Ectodermal cell (in vitro differentiated cells): ENCODE results near the gene INVS.

Experiments
- H3K27ac ChIP-seq: 2 replicates; pipeline ENCODE4 v1.7.0; 2013; ENCODE audit warnings: mild to moderate bottlenecking, low read depth, low read length; ENCODE audit not compliant: insufficient read depth, poor library complexity, severe bottlenecking
- H3K27me3 ChIP-seq: 2 replicates; pipeline ENCODE4 v1.7.0; 2013; ENCODE audit warnings: mild to moderate bottlenecking, low read length; ENCODE audit not compliant: insufficient read depth, control insufficient read depth, poor library complexity, severe bottlenecking
- H3K36me3 ChIP-seq: one replicate; pipeline ENCODE4 v1.7.0; 2013; ENCODE audit warnings: low read length; ENCODE audit not compliant: control insufficient read depth, insufficient read depth
- H3K4me1 ChIP-seq: one replicate; pipeline ENCODE4 v1.7.0; 2013; ENCODE audit warnings: low read length; ENCODE audit not compliant: control insufficient read depth, insufficient read depth
- H3K4me3 ChIP-seq: 2 replicates; pipeline ENCODE4 v1.7.0; 2013; ENCODE audit warnings: low read depth, low read length, control low read depth; ENCODE audit not compliant: insufficient read depth
- H3K9me3 ChIP-seq: 2 replicates; pipeline ENCODE4 v1.7.0; 2013; ENCODE audit warnings: mild to moderate bottlenecking, low read length, moderate library complexity; ENCODE audit not compliant: control insufficient read depth
- WGBS, 2 experiments: methylation state at CpG; one replicate each; pipeline ENCODE4 v1.1.7; 2013; ENCODE audit warnings: missing lambda C conversion rate in 2 of 2; 5-methylcytosine and 5-hydroxymethylcytosine counted together

INVS gene

DNA sequence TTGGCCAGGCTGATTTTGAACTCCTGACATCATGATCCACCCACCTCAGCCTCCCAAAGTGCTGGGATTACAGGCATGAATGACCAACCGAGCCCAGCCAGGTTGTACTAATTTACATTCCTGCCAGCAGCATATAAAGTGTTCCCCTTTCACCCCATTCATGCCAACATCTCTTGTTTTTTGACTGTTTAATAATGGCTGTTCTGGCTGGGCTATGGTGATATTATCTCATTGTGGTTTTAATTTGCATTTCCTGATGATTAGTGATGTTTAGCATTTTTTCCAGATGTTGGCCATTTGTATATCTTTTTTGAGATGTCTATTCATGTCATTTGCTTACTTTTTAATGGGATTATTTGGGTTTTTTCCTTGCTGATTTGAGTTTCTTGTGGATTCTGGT is 87.3 kb downstream of the INVS start:
- H3K36me3 ChIP-seq = no peaks in the 10 kb centered on the region
- H3K9me3 ChIP-seq = no peaks in the 10 kb centered on the region
- no peaks in the 10 kb centered on the region for H3K4me1 ChIP-seq
- no peak overlapping the region for H3K27ac ChIP-seq
- no peak overlapping the region for H3K4me3 ChIP-seq
- H3K27me3 ChIP-seq = no peaks in the 10 kb centered on the region
- 58 to 59% methylated on average over 1 of the region's 1 CpG for WGBS, 2 experiments

DNA sequence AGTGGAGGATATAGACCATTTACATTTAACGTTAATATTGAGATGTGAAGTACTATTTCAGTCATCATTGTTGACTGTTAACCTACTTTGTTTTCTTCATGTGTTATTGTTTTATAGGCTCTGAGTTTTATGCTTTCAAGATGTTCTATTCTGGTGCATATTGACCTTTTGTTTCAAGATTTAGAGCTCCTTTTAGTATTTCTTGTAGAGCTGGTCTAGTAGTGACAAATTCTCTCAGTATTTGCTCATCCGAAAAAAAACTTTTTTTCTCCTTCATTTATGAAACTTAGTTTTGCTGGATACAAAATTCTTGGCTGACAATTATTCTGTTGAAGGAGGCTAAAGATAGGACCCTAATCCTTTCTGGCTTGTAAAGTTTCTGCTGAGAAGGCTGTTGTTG is 91.3 kb downstream of the INVS start:
- Histone ChIP-seq H3K27ac (no peak overlapping the region), H3K27me3 (no peaks in the 10 kb centered on the region)
- WGBS, 2 experiments = 83 to 100% methylated on average over 1 to 2 of the region's 2 CpGs

GRCh38 chr9:100191264-100191663 is 92.2 kb downstream of the INVS start:
- Histone ChIP-seq H3K4me3 (no peak overlapping the region), H3K27me3 (no peaks in the 10 kb centered on the region), H3K9me3 (no peaks in the 10 kb centered on the region)

More for the DNA sequence above, 91.3 kb downstream of the INVS start:
- no peaks in the 10 kb centered on the region for H3K9me3 ChIP-seq
- no peak overlapping the region for H3K4me3 ChIP-seq
- no peaks in the 10 kb centered on the region for H3K36me3 ChIP-seq
- H3K4me1 ChIP-seq = no peaks in the 10 kb centered on the region

DNA sequence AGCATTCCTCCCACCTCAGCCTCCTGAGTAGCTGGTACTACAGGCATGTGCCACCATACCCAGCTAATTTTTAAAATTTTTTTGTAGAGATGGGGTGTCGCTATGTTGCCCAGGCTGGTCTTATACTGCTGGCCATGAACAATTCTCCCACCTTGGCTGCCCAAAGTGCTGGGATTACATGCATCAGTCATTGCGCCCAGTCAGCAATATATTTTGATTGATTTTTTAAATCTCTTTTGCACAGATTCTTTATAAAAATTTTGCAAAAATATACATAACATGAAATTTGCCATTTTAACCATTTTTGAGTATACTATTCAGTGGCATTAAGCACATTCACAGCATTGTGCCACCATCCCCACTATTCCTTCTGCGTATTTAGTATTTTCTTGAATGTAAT is 94.0 kb downstream of the INVS start:
- no peaks in the 10 kb centered on the region for H3K27me3 ChIP-seq
- no peaks in the 10 kb centered on the region for H3K36me3 ChIP-seq
- H3K4me1 ChIP-seq = no peaks in the 10 kb centered on the region
- H3K27ac ChIP-seq = no peak overlapping the region
- no peaks in the 10 kb centered on the region for H3K9me3 ChIP-seq
- 89 to 92% methylated on average over 1 to 2 of the region's 3 CpGs for WGBS, 2 experiments
- no peak overlapping the region for H3K4me3 ChIP-seq

More at GRCh38 chr9:100191264-100191663, 92.2 kb downstream of the INVS start:
- no peaks in the 10 kb centered on the region for H3K36me3 ChIP-seq
- no peaks in the 10 kb centered on the region for H3K4me1 ChIP-seq
- H3K27ac ChIP-seq = no peak overlapping the region

GRCh38 chr9:100196215-100196614 is 97.2 kb downstream of the INVS start:
- no peaks in the 10 kb centered on the region for H3K4me1 ChIP-seq
- 89 to 91% methylated on average over 1 to 2 of the region's 3 CpGs for WGBS, 2 experiments
- no peaks in the 10 kb centered on the region for H3K9me3 ChIP-seq
- H3K4me3 ChIP-seq = no peak overlapping the region
- H3K27ac ChIP-seq = no peak overlapping the region
- no peaks in the 10 kb centered on the region for H3K36me3 ChIP-seq
- H3K27me3 ChIP-seq = no peaks in the 10 kb centered on the region

DNA sequence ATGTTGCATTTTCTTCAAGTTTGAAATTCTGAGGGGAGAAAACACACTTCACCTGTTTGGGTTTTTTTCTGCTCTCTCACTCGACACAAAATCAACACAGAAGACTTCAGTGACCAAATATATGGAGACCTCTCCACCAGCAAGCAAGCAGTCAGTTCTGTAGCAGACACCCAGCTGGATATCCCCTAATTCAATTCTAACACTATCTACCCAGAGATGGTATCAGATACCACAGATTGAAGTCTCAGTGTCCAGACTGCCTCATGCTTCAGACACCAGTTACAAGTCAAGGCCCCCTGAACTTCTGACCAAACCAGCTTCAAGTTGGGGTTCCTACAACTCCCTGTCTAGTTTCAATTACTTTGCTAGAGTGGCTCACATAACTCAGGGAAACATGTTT is 97.8 kb downstream of the INVS start:
- H3K4me3 ChIP-seq = no peak overlapping the region
- H3K27ac ChIP-seq = no peak overlapping the region
- H3K36me3 ChIP-seq = no peaks in the 10 kb centered on the region
- no peaks in the 10 kb centered on the region for H3K27me3 ChIP-seq
- no peaks in the 10 kb centered on the region for H3K9me3 ChIP-seq
- no peaks in the 10 kb centered on the region for H3K4me1 ChIP-seq
- 85 to 94% methylated on average over 1 of the region's 1 CpG for WGBS, 2 experiments

DNA sequence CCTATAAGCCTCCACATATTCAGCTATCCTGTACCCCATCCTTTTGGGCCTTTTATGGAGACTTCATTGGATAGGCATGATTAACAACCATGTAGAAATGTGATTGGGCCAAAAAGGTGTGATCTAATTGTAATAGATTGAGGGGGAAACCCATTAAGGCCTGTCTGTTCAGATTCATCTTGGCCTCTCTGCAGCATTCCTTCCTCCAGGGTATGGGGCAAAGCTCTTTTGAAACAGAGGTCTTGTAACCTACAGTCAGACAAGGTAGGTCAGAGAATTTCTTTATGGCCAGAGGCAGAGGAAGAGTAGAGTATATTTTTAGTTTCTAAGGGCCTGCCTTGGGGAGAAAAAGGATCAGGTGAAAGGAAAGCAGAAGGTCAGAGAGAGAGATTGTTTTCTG is 98.5 kb downstream of the INVS start:
- Histone ChIP-seq H3K4me1 (no peaks in the 10 kb centered on the region), H3K27ac (no peak overlapping the region), H3K4me3 (no peak overlapping the region), H3K36me3 (no peaks in the 10 kb centered on the region), H3K27me3 (no peaks in the 10 kb centered on the region), H3K9me3 (no peaks in the 10 kb centered on the region)

DNA sequence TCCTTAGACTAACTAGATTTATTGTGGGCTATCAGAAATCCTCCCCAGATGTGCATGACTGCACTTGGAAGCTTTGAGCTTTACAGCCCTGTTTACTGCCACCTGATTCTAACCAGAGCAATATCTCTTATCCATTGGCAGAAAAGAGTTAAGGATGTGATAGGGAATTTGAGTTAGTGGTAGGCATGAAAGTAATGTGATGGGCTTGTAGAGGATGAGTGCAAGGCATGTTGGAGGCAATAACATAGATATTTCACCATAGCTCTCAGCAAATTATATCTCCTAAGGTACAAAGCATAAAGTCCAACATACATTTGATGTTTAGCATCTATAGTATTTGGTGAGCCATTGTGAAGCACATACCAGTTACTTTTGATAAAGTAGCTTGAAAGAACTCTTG is 103.8 kb downstream of the INVS start:
- Histone ChIP-seq H3K4me3 (no peak overlapping the region), H3K27me3 (no peaks in the 10 kb centered on the region), H3K27ac (no peak overlapping the region), H3K9me3 (no peaks in the 10 kb centered on the region), H3K4me1 (no peaks in the 10 kb centered on the region), H3K36me3 (no peaks in the 10 kb centered on the region)

- no peaks in the 10 kb centered on the region for H3K9me3 ChIP-seq
- WGBS, 2 experiments = 87 to 93% methylated on average over 3 of the region's 3 CpGs
- no peaks in the 10 kb centered on the region for H3K4me1 ChIP-seq
- no peak overlapping the region for H3K27ac ChIP-seq
- no peaks in the 10 kb centered on the region for H3K36me3 ChIP-seq
- H3K4me3 ChIP-seq = no peak overlapping the region
- H3K27me3 ChIP-seq = no peaks in the 10 kb centered on the region
Observed at GRCh38 chr9:100204796-100205195, 105.8 kb downstream of the INVS start.

DNA sequence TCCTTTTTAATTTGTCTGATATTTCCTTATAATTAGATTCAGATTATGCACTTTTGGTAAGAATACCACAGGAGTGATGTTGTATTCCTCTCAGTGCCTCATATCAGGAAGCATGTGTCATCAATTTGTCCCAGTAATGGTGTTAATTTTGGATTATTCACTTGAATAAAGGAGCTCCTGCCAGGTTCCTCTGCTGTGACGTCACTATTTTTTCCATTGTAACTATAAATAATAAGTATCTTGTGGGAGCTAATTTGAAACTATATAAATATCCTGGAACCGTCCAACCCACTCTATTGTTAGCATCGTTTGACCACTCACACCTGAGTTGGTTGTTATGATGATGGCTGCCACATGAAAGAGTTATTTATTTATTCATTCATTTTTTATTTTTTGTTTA is 107.9 kb downstream of the INVS start:
- 100% methylated on average over 3 of the region's 3 CpGs; no CpG with 5 or more reads in 1 of the 2 experiments for WGBS, 2 experiments

GRCh38 chr9:100208673-100209072 is 109.6 kb downstream of the INVS start:
- no peaks in the 10 kb centered on the region for H3K36me3 ChIP-seq
- H3K4me3 ChIP-seq = no peak overlapping the region
- H3K4me1 ChIP-seq = no peaks in the 10 kb centered on the region
- 94 to 95% methylated on average over 1 of the region's 1 CpG for WGBS, 2 experiments
- no peaks in the 10 kb centered on the region for H3K27me3 ChIP-seq
- H3K27ac ChIP-seq = no peak overlapping the region
- H3K9me3 ChIP-seq = no peaks in the 10 kb centered on the region

More for the DNA sequence above, 107.9 kb downstream of the INVS start:
- no peaks in the 10 kb centered on the region for H3K36me3 ChIP-seq
- H3K27me3 ChIP-seq = no peaks in the 10 kb centered on the region
- no peak overlapping the region for H3K4me3 ChIP-seq
- H3K4me1 ChIP-seq = no peaks in the 10 kb centered on the region
- H3K27ac ChIP-seq = no peak overlapping the region
- no peaks in the 10 kb centered on the region for H3K9me3 ChIP-seq
